GM21528 (cell line): Measurements from ENCODE around the gene FRMD8.

Source experiments
- ATAC-seq: cut with Tn5 transposase; IDR thresholded peaks from one replicate; pipeline ENCODE4 v1.9.1; 2021; ENCODE audit warnings: mild to moderate bottlenecking, moderate library complexity; ENCODE audit not compliant: unreplicated experiment, low FRiP score

Gene FRMD8

DNA sequence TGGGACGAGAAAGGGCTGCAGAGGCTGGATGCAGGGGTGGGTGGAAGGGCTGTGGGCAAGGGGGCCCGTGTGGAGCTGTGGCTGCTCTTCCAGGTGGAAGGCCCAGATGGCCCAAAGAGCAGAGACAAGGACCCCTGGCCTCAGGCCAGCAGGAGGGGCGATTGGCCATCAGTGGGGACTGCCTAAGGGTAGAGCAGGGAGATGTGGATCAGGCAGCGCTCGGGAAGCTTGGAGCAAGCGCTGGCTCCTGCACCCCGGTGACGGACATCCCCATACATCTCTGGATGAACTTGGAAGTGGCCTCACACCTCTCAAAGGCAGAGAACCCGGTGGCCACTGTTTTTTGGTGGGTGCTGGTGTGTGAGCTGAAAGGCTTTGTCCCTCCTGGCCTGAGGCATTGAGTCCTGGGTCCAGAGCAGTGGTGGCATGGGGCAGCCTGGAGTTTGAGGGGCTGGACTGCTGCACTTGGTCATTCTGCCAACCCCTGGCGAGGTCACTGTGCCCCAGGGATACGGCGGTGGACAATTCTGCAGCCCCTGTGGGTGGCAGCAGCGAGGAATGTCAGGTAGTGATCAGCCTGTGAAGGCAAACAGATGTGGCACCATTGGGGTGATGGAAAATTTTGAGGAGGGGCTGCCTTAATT, 5.9 kb downstream of the FRMD8 start:
- ATAC-seq: no peak

DNA sequence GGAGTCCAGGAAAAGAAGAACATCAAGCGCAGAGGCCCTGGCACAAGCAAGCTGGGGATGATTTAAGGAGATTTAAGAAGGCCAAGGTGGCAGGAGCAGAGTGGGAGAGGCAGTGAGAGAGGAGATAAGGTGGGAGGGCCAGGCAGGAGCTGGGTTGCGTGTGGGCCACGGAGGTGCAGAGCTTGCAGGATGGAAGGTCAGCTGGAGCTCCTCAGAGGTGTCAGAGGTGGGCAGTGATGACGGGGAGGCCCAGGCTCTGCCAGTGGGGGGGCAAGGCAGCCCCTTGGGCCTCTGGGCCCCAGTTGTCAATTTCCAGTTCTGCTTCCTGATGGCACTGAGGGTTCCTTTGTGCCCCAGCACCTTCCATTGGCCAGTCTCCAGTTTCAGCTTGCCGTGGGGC, 6.5 kb downstream of the FRMD8 start:
- ATAC-seq: no peak

DNA sequence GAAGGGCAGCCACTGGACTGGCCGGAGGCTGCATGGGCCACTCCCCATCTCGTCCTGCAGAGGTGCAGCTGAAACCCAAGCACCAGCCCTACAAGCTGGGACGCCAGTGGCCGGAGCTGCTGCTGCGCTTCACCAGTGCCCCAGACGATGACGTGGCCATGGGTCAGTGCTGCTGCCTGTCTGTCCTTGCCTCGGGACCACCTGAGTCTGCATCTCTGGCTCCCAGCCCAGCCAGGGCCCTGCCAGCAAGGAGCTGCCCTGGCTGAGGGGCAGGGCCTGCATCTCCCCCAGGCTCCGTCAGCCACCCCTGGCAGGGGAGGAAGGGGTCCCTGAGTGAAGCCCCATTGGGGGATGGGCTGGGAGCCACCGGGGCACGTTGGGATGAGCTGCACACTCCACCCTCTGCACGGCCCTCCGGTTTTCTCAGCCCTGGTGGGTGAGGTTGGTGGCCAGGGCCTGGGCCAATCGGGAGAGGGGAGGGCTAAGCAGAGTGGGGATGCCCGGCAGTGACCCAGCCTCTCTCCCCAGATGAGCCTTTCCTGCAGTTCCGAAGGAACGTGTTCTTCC, 7.2 kb downstream of the FRMD8 start:
- no peak for ATAC-seq

DNA sequence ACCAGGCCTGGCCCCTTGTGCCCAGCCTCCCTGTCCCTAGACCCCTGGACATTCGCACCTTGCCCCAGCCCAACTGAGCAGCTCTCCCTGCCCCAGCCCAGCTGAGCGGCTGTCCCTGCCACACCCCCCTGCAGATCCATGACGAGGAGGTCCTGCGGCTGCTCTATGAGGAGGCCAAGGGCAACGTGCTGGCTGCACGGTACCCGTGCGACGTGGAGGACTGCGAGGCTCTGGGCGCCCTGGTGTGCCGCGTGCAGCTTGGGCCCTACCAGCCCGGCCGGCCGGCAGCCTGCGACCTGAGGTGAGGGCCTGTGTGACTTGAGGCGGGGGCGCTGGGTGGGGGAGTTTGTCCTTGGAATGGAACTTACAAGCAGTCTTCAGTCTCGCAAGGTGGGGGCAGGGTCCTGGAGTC, 7.7 kb downstream of the FRMD8 start:
- no peak for ATAC-seq

DNA sequence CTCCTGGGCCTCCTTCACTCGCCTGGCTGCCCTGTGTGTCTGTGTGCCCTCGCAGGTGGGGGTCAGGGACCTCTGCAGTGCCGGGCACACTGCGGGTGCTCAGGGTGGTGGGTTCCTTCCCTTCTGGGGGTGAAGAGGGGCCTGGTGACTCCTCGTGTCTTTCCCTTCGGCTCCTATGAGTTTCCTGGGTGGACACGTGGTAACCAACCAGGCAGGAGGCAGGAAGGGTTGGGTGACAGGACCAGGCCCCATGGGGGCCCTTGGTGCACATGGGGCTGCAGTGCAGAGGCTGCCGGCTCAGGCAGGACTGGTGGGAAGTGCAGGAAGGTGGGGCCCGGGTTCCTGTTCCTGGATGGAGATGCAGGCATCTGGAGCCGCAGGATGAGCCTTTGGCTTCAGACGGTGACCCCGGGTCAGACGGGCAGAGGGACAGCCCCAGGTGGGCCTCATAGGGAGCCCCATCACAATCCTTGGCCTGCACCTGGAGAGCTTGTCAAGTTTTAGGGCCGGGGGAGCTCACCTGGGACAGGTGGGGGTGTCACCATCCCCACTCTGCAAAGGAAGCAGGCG, 9.6 kb downstream of the FRMD8 start:
- ATAC-seq: no peak

DNA sequence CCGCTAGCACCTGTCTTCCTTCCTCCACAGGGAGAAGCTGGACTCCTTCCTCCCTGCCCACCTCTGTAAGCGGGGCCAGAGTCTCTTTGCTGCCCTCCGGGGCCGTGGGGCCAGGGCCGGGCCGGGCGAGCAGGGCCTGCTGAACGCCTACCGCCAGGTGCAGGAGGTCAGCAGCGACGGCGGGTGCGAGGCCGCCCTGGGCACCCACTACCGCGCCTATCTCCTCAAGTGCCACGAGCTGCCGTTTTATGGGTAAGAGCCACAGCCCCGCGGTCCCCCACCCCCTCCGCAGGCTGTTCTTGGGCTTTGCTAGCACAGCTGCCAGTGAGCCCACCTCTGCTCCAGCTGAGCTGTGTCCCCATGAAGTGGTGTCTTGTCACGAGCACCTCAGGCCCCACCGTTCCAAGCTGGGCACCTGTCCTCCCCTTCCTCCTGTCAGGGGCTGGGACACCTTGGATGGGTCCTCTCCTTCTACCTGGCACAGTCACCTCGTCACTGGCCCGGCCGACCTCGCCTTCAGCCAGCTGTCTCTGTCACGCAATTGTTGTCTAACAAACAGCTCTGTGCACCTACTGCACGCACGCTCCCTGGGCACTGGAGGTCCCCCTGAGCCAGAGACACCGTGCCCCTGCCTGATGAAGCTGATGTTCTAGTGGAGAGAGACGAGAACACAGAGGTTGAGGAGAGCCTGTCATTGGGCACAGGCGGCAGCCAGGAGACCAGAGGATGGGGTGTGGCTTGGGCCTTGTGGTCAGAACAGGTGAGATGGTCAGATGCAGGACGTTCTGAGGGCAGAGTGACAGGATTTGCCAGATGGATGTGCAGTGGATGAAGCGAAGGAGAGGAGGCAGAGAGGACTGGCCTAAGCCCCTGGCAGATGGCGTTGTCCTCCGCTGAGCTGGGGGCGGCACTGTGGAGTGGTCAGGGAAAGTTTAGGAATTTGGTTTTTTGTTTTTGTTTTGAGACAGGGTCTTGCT, 10.6 kb downstream of the FRMD8 start:
- no peak for ATAC-seq

DNA sequence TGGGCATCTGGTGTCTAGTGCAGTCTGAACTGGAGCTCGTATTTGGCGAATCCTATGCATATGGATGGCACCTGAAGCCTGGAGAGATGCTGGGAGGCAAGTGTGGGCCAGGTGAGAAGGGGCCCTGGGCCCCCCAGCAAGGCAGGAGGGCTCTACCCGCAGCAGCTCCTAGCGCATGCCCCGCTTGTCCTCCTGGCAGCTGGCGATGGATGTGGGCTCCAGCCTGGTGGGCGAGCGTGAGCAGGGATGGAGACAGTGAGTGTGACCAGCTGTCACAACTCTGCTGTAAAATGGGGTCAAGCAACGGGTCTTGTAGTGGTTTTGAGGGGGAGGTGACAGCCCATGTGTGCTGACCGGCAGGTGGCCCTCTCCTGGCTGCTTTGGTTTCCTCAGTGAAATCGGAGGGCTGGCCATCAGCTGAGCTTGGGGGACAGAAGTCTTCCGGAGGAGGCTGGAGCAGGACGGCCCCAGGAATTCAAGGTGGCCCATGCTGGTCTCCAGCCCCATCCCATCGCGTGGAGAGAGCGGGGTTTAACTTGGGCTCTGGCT, 12.0 kb downstream of the FRMD8 start:
- no peak for ATAC-seq

DNA sequence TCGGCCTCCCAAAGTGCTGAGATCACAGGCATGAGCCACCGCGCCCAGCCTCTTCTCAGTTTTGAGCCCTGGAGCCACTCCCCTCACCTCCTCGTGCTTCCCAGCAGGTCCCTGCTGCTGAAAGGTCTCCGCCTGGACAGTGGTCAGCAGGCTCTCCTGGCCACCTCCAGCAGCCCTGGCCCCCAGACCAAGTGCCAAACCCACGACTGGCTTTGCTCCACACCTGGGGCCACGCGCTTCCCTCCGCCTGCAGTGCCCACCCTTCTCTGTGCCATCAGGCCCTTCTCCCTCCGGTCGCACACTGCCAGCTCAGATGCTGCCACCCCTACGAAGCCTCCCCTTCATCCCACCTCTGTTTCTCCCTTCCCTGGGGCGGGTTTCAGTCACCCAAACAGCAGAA, 12.8 kb downstream of the FRMD8 start:
- no peak for ATAC-seq

DNA sequence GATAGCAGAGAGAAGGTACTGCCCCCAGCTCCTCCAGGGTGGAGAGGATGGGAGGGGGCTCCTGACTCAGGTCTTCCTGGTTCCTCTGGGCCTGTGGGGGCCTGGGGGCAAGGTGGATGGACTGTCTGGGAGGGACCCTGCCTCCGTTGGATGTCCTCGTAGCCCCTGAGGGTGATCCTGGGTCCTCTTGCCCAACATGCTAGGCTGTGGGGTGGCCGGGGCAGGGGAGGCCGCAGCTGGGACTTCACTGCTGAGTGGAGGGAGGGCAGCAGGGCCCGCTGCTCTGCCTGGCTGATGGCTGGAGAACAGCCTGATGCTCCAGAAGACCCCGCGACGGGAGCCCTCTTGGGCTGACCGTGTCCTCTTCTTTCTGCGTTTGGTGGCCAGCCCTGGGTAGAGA, 13.4 kb downstream of the FRMD8 start:
- no peak for ATAC-seq

DNA sequence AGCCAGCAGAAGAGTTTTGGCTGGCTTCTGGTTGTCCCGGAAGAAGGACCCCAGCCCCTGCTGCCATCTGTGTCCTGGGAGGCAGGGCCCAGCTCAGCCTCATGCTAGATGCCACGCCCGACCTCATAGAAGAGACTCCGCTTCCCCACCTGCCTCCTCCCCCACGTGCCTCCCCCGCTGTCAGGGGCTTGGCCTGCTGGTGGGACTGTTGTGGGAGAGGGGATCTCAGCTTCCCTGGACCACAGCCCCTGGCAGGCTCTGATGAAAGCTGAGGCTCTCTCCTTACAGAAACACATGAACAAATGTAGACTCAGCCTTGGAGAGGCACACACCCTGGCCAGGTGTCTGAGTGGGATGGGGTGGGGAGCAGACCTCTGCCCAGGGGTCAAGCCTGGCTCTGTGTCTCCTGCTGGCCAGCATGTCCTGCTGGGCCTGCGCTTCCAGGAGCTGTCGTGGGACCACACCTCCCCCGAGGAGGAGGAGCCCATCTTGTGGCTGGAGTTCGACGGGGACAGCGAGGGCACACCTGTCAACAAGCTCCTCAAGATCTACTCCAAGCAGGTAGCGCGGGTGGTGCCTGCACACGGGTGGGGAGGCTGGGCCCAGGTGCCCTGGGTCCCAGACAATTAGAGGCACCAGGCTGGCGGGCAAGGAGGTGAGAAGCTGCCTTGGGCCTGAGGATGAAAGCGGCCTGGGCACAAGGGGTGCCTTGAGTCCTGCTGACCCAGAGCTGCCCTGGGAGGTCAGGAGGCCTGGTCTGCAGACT, 14.1 kb downstream of the FRMD8 start:
- no peak for ATAC-seq

DNA sequence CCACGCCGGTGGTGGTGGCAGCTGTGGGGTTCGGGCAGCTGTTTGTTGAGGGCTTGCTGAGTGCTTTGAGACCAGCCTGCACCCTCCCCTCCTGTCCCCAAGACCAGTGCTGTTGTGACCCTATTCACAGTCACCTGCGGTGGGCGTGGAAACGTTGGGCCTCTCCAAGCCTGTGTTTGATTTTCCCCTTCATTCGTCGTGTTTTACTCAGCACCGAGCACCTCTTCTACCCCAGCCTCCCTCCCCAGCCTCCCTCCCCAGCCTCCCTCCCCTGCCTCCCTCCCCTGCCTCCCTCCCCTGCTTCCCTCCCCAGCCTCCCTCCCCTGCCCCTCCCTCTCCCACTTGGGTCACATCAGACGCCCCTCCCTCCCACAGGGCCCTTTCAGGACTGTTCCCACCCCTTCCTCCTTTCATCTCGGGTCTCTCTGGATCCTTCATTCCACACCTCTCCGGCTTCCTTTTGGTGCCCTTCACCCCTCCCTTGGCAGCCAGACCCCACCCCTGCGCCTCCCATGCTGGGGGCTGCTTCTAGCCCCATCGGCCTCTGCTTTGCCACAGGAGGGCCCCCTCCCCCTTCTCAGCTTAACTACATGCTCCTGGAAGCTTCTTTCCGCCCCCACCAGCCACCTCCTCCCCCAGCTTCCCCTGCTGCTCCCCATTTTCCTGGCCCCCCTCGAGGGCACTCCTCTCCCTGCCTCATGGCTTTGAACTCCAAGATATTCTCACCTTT, 14.8 kb downstream of the FRMD8 start:
- no peak for ATAC-seq

DNA sequence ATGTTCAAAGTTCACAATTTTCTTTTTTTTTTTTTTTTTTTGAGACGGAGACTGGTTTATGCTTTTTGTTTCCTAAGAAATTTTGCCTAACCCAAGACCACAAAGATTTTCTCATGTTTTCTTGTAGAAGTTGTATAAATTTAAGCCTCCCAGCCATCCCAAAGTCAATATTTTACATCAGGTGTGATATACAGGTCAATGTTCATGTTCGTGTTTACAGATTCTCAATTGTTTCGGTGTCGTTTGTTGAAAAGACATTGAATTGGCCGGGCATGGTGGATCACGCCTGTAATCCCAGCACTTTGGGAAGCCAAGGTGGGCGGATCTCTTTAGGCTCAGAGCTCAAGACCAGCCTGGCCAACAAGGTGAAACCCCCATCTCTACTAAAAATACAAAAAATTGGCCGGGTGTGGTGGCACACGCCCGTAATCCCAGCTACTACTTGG, 15.4 kb downstream of the FRMD8 start:
- no peak for ATAC-seq

DNA sequence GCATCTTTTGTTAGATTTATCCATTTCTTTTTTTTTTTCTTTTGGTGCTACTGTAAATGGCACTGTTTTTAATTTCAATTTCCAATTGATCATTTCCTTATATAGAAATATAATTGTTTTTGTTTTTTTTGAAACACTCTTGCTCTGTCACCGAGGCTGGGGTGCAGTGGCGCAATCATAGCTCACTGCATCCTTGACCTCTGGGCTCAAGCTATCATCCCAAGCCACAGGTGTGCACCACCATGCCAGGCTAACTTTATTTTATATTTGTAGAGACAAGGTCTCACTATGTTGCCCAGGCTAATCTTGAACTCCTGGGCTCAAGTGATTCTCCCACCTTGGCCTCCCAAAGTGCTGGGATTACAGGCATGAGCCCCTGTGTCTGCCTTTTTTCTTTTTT, 16.4 kb downstream of the FRMD8 start:
- ATAC-seq: no peak

DNA sequence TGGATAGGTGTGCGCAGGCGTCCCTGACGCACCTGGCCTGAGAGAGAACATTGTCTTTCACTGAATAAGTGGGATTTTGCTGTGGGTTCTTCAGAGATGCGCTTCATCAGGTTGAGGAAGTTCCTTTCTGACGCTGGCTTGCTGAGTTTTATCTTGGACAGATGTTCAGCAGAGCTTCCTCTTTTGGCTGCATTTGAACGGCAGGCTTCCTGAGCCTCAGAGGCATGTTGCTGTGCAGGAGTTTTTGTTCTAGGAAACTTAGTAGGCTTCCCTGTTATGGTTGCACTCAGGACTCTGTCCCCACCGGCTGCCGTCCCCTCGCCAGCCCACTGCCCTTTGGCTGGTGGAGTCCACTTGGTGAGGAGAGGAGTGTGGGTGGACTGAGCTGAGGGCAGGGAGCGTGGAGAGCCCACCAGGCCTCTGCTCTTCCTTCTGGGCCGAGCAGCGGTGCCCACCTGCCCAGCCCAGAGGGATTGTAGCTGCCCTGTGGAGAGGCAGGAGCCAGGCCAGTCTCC, 17.2 kb downstream of the FRMD8 start:
- ATAC-seq: no peak

DNA sequence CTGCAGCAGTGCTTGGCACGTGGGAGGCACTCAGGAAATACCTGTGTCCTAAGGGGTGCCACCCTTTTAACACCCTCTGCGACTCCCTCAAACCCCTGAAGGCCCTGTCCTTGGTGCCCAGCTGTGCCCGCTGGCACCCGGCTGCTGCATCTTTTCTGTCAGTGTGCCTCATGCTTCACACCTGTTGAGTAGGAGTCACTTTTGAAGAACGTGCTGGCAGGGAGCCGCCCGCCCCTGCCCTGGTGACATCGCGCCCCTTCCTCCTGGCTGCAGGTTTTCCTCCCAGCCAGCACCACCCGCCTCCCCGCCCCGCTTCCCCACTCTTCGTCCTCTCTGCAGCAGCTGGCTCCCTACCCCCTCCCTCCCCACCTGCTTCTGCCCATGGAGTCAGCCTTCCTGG, 17.8 kb downstream of the FRMD8 start:
- no peak for ATAC-seq

DNA sequence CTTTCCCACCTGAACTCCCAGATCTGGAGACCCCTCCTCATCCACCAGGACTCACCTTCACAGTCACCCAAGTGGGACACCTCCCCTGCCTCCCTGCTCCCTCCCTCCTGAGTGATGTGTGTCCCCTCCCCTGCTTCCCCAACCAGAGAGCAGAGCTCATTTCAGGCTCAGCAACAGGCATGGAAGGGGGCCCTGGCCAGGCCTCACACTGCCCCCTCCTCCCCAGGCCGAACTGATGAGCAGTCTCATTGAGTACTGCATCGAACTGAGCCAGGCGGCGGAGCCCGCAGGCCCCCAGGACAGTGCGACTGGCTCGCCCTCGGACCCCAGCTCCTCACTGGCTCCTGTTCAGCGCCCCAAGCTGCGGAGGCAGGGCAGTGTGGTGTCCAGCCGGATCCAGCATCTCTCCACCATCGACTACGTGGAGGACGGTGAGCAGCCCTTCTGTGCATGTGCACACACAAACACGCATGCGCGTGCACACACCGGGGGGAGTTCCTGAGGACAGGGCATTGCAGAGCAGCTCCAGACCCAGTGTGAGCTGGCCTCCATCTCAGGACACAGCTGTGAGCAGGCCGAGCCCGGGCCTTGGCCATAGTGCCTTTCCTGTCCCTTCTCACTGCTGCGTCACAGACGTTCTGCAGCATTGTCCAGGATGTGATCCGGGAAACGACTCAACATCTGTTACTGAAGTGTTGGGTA, 18.4 kb downstream of the FRMD8 start:
- ATAC-seq: no peak

DNA sequence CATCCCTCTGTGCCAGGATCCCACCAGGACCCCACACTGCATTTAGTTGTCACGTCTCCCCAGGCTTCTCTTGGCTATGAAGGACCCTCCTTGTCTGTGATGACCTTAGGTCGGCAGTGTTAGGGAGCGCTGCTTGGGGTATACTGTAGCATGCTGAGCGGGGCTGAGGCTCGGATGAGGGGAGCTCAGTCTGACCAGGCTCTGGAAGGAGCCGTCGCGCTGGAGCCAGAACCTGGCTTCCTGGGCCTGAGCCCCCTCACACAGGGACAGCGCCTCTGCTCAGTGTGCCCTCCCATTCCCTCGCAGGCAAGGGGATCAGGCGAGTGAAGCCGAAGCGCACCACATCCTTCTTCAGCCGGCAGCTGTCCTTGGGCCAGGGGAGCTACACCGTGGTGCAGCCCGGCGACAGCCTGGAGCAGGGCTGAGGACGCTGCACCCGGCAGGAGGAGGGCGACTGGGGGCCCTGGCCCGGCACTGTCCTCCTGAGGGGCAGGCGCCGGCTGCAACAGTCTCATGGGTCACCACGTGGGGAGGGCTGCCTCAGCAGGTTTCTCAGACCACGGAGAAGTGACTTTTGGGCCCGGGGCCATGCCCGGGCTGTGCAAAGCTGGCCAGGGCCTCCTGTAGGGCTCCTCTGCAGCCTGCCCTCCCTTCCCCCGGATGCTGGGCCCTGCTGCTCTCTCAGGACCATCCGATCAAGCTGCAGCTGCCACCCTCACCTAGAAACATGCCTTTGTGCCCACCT, 24.7 kb downstream of the FRMD8 start:
- ATAC-seq: no peak

DNA sequence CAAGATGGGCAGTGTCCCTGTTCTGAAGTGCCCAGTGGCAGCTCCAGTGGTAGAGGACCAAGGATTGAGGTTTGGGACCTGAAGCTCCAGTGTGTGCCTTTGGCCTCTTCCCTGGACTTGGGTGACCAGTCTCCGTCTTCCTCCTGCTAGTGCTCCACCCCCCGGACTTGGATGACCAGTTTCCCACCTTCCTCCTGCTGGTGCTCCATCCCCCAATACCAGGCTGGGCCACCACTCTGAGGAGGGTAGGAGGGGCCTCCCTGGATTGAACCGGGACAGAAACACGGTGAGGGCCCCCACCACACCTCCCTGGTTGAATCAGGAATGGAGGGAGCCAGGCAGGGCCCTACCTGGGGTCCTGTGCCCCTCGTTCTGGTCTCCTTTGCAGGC, 25.2 kb downstream of the FRMD8 start:
- no peak for ATAC-seq
